B cell (primary cell): ENCODE measurements around the gene ATP5PB.

Source experiments
- CTCF ChIP-seq: fragments of 200-600 bp; IDR thresholded peaks from one replicate; pipeline ENCODE4 v1.8.0; 2022; ENCODE audit warnings: antibody characterized with exemption, mild to moderate bottlenecking
- EZH2 ChIP-seq: IDR thresholded peaks from 2 replicates; pipeline ENCODE4 v1.6.1; 2012; ENCODE audit warnings: borderline replicate concordance, low read depth, mild to moderate bottlenecking, moderate library complexity, low read length; ENCODE audit not compliant: insufficient read depth, poor library complexity, severe bottlenecking

DNA sequence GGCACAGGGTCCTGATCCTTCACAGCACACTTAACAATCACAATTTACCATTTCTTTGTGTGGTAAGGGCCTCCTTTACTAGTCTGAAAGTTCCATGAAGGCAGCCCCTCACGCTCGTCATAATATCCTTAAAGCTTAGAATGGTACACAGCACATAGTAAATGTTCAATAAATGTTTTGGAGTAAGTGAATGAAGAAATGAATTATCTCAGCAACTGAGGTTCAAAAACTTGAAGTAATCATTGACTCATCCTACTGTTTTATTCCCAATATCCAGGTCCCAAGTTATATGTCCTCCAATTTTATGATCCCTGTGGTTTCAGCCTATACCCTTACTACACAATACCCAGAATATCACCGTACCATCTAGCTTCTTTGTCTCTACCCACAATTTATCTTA is 22.3 kb downstream of the ATP5PB start:
- TF ChIP-seq CTCF (no peak), EZH2 (no peak)
